IMR-90 (cell line): Measurements from ENCODE around the gene PIAS1. TPM values are rescaled to one million over a fixed set of nuclear protein-coding genes. Genes with fewer than 3 reads are reported as not detected.
"Not testable (repeated sequence)": the region's sequence is repeated elsewhere in the genome, so short reads cannot be mapped to it uniquely, and the experiment has no call there.

Experiments
- ATAC-seq: fragments of 200-7000 bp; cut with Tn5 transposase; 2 replicates; pipeline ENCODE4 v1.9.1; 2020; ENCODE audit warnings: low read depth, mild to moderate bottlenecking, moderate library complexity
- BruUV-seq: library from RNA; stranded (reverse); fragments of 400-500 nt; replicated peaks from 2 replicates; lab custom pipeline; 2021; lab: Mats Ljungman, UMichigan
- CTCF ChIA-PET: fragments of 300-600 bp; formaldehyde crosslinking; extraction: SDS; loops from one replicate; lab custom pipeline; 2021; ENCODE audit warnings: antibody characterized with exemption; lab: Yijun Ruan, JAX
- POLR2A ChIA-PET: fragments of 300-600 bp; sonication (Branson Sonifier 250); formaldehyde crosslinking; loops from one replicate; lab custom pipeline; 2022; ENCODE audit warnings: antibody characterized with exemption; ENCODE audit not compliant: unreplicated experiment; lab: Charles Lee
- DNase-seq: peaks from one replicate; pipeline ENCODE4 v3.0.0; 2013
- H2AFZ ChIP-seq: replicated peaks from 2 replicates; pipeline ENCODE3; 2013; ENCODE audit warnings: low read length, mild to moderate bottlenecking; ENCODE audit not compliant: poor library complexity
- H2AK5ac ChIP-seq: 2 replicates; pipeline ENCODE4 v1.6.1; 2013; ENCODE audit warnings: low read depth, low read length, inconsistent platforms
- H2AK9ac ChIP-seq: replicated peaks from 2 replicates; pipeline ENCODE3; 2013; ENCODE audit warnings: mild to moderate bottlenecking, low read depth, low read length, moderate library complexity; ENCODE audit not compliant: poor library complexity
- H2BK120ac ChIP-seq: 2 replicates; pipeline ENCODE4 v1.6.1; 2013; ENCODE audit warnings: low read depth, low read length, inconsistent platforms
- H2BK15ac ChIP-seq: 3 replicates; pipeline ENCODE4 v1.6.1; 2013; ENCODE audit warnings: low read depth, low read length, inconsistent platforms
- H2BK20ac ChIP-seq: 2 replicates; pipeline ENCODE4 v1.6.1; 2013; ENCODE audit warnings: low read depth, mild to moderate bottlenecking, inconsistent platforms, low read length, moderate library complexity
- H2BK5ac ChIP-seq: 2 replicates; pipeline ENCODE4 v1.6.1; 2013; ENCODE audit warnings: mild to moderate bottlenecking, low read depth, low read length, inconsistent platforms; ENCODE audit not compliant: poor library complexity, severe bottlenecking
- H3K14ac ChIP-seq: replicated peaks from 2 replicates; pipeline ENCODE4 v1.6.1; 2013; ENCODE audit warnings: low read depth, low read length, inconsistent platforms
- H3K18ac ChIP-seq: 2 replicates; pipeline ENCODE4 v1.6.1; 2013; ENCODE audit warnings: low read depth, low read length, control low read depth
- H3K23ac ChIP-seq: 2 replicates; pipeline ENCODE4 v1.6.1; 2013; ENCODE audit warnings: low read depth, low read length, inconsistent platforms
- H3K27ac ChIP-seq: 2 replicates; pipeline ENCODE4 v1.5.1; 2013; ENCODE audit warnings: mild to moderate bottlenecking, control low read depth, low read length; ENCODE audit not compliant: insufficient read depth
- H3K27me3 ChIP-seq: 2 replicates; pipeline ENCODE4 v1.6.1; 2013; ENCODE audit warnings: low read length; ENCODE audit not compliant: control insufficient read depth, insufficient read depth
- H3K36me3 ChIP-seq: 2 replicates; pipeline ENCODE4 v1.6.1; 2013; ENCODE audit warnings: low read length, mixed read lengths; ENCODE audit not compliant: control insufficient read depth, insufficient read depth
- H3K4ac ChIP-seq: 2 replicates; pipeline ENCODE4 v1.6.1; 2013; ENCODE audit warnings: low read depth, low read length, inconsistent platforms
- H3K4me1 ChIP-seq: 2 replicates; pipeline ENCODE4 v1.6.1; 2013; ENCODE audit warnings: low read length, mixed read lengths; ENCODE audit not compliant: control insufficient read depth, insufficient read depth
- H3K4me2 ChIP-seq: 2 replicates; pipeline ENCODE4 v1.6.1; 2013; ENCODE audit warnings: low read depth, mild to moderate bottlenecking, control low read depth, low read length, moderate library complexity
- H3K4me3 ChIP-seq: 2 replicates; pipeline ENCODE4 v1.5.1; 2013; ENCODE audit warnings: low read depth, mild to moderate bottlenecking, control low read depth, low read length, moderate library complexity; ENCODE audit not compliant: insufficient read depth
- H3K56ac ChIP-seq: 2 replicates; pipeline ENCODE4 v1.6.1; 2013; ENCODE audit warnings: low read length, inconsistent platforms; ENCODE audit not compliant: insufficient read depth; ENCODE audit errors: extremely low read depth
- H3K79me1 ChIP-seq, 2 experiments: 2 replicates each; pipeline ENCODE4 v1.6.1; 2013; ENCODE audit warnings: low read length in 2 of 2, inconsistent platforms in 1 of 2, low read depth in 1 of 2
- H3K9ac ChIP-seq: 2 replicates; pipeline ENCODE4 v1.6.1; 2013; ENCODE audit warnings: low read depth, low read length, control low read depth
- H3K9me1 ChIP-seq: 2 replicates; pipeline ENCODE4 v1.6.1; 2013; ENCODE audit warnings: low read length, inconsistent platforms; ENCODE audit not compliant: insufficient read depth
- H3K9me3 ChIP-seq: 2 replicates; pipeline ENCODE4 v1.6.1; 2013; ENCODE audit warnings: low read length; ENCODE audit not compliant: control insufficient read depth, insufficient read depth
- H4K20me1 ChIP-seq: 2 replicates; pipeline ENCODE4 v1.6.1; 2013; ENCODE audit warnings: low read length, inconsistent platforms; ENCODE audit not compliant: insufficient read depth
- H4K5ac ChIP-seq: 2 replicates; pipeline ENCODE4 v1.6.1; 2013; ENCODE audit warnings: mild to moderate bottlenecking, low read depth, low read length, control low read depth
- H4K8ac ChIP-seq, 2 experiments: 2 replicates each; pipeline ENCODE4 v1.6.1; 2013; ENCODE audit warnings: low read depth in 2 of 2, low read length in 2 of 2, control low read depth in 1 of 2, inconsistent platforms in 1 of 2
- H4K91ac ChIP-seq: 2 replicates; pipeline ENCODE4 v1.6.1; 2013; ENCODE audit warnings: low read depth, low read length, inconsistent platforms; ENCODE audit not compliant: insufficient read depth
- WGBS, 2 experiments: methylation state at CpG; one replicate each; pipeline versions ENCODE4 v1.1.5 to v1.1.7; 2013; ENCODE audit warnings: missing lambda C conversion rate in 2 of 2; ENCODE audit not compliant: insufficient read length in 1 of 2; ENCODE audit errors: extremely low coverage in 2 of 2; 5-methylcytosine and 5-hydroxymethylcytosine counted together
- dilution Hi-C: fragments of 300-500 bp; cut with HindIII; formaldehyde crosslinking; loops from one replicate; pipeline ENCODE4 v1.14.3; 2018; ENCODE audit warnings: low sequenced_read_pairs; ENCODE audit not compliant: unreplicated experiment
- in situ Hi-C: fragments of 300-500 bp; cut with MboI; formaldehyde crosslinking; loops from 3 replicates; pipeline ENCODE4 v1.14.3; 2019; ENCODE audit warnings: low sequenced_read_pairs, inconsistent platforms, mixed read lengths
- intact Hi-C: fragments of 100-400 bp; cut with micrococcal nuclease; formaldehyde crosslinking; loops from 2 replicates; pipeline ENCODE4 v1.10.0; 2022
- polyA plus RNA-seq, 3 experiments: library from polyadenylated mRNA; depleted of rRNA; stranded (reverse); fragments of >200 nt; gene quantifications; 2 replicates each; pipeline ENCODE4 v1.2.3, GENCODE V29; 2012; ENCODE audit warnings: low replicate concordance in 1 of 3
- total RNA-seq: library from RNA; depleted of rRNA; stranded (reverse); fragments of >200 nt; gene quantifications from 2 replicates; pipeline ENCODE4 v1.2.3, GENCODE V29; 2012

PIAS1 gene
- total and polyA plus RNA-seq, 2 of the 4 experiments (the other 2 are of a cell fraction), result 20.0 to 63.6 TPM

- ATAC-seq, H3K4me2 ChIP-seq, dilution Hi-C loops, H3K23ac ChIP-seq, H3K4ac ChIP-seq, H2AK5ac ChIP-seq, H2AFZ ChIP-seq, H3K14ac ChIP-seq, H3K56ac ChIP-seq, CTCF ChIA-PET, H2BK120ac ChIP-seq, H4K8ac ChIP-seq, H3K9me3 ChIP-seq, H3K9ac ChIP-seq, H4K5ac ChIP-seq, H3K27me3 ChIP-seq, H2BK15ac ChIP-seq, in situ Hi-C loops, H4K91ac ChIP-seq, H3K27ac ChIP-seq, H2BK20ac ChIP-seq, DNase-seq, BruUV-seq, intact Hi-C loops, H3K4me1 ChIP-seq, H2BK5ac ChIP-seq, H3K18ac ChIP-seq, H3K4me3 ChIP-seq, H2AK9ac ChIP-seq, H3K36me3 ChIP-seq: not testable (repeated sequence)
- Histone ChIP-seq H4K20me1 (peaks cover 15% of the 10 kb centered on the region; the same call in 1 of the 2 replicates), H3K79me1 (peaks cover 32 to 59% of the 10 kb centered on the region in 2 experiments), H3K9me1 (peaks cover 25% of the 10 kb centered on the region; the same call in 1 of the 2 replicates)
- no CpG with 5 or more reads among the region's 4 CpGs for WGBS, 2 experiments
- POLR2A ChIA-PET, result interaction anchor here (0.6 kb wide), 1 partner anchor 46 kb away, joined by 13 read pairs; no protein-coding TSS in a partner anchor
Measured at GRCh38 chr15:68225442-68225841, 171.3 kb downstream of the PIAS1 start.
